H9 (cell line): ENCODE results near the gene KIF22. TPM values are rescaled to one million over a fixed set of nuclear protein-coding genes. Genes with fewer than 3 reads are reported as not detected.
"Not testable (repeated sequence)": the region's sequence is repeated elsewhere in the genome, so short reads cannot be mapped to it uniquely, and the experiment has no call there.

Experiments used
- DNase-seq: peaks from one replicate; pipeline ENCODE4 v3.0.0-alpha.2; 2017
- H2AFZ ChIP-seq: one replicate; pipeline ENCODE4 v1.6.1; 2013; ENCODE audit warnings: mild to moderate bottlenecking, low read length, control low read depth, moderate library complexity
- H2AK5ac ChIP-seq: 2 replicates; pipeline ENCODE4 v1.6.1; 2013; ENCODE audit warnings: low read length, control low read depth, mixed read lengths; ENCODE audit not compliant: insufficient read length
- H2BK120ac ChIP-seq: one replicate; pipeline ENCODE4 v1.6.1; 2013; ENCODE audit warnings: low read depth, mild to moderate bottlenecking, low read length, control low read depth, inconsistent platforms; ENCODE audit not compliant: poor library complexity, severe bottlenecking
- H2BK12ac ChIP-seq: 2 replicates; pipeline ENCODE4 v1.6.1; 2013; ENCODE audit warnings: low read length, control low read depth, mixed read lengths, low read depth; ENCODE audit not compliant: insufficient read length
- H2BK15ac ChIP-seq: 2 replicates; pipeline ENCODE4 v1.6.1; 2013; ENCODE audit warnings: low read depth, low read length, control low read depth
- H2BK20ac ChIP-seq: one replicate; pipeline ENCODE4 v1.6.1; 2013; ENCODE audit warnings: low read depth, mild to moderate bottlenecking, low read length, control low read depth, inconsistent platforms; ENCODE audit not compliant: poor library complexity, severe bottlenecking
- H2BK5ac ChIP-seq: 2 replicates; pipeline ENCODE4 v1.6.1; 2013; ENCODE audit warnings: low read length, control low read depth, mixed read lengths; ENCODE audit not compliant: insufficient read length
- H3K14ac ChIP-seq: 2 replicates; pipeline ENCODE4 v1.6.1; 2013; ENCODE audit warnings: low read length, control low read depth; ENCODE audit not compliant: insufficient read depth
- H3K18ac ChIP-seq: 2 replicates; pipeline ENCODE4 v1.6.1; 2013; ENCODE audit warnings: low read depth, mild to moderate bottlenecking, mixed read lengths, low read length, control low read depth; ENCODE audit not compliant: insufficient read length
- H3K23ac ChIP-seq: 2 replicates; pipeline ENCODE4 v1.6.1; 2013; ENCODE audit warnings: low read length, control low read depth, mixed read lengths, low read depth; ENCODE audit not compliant: insufficient read length
- H3K23me2 ChIP-seq: 2 replicates; pipeline ENCODE4 v1.6.1; 2013; ENCODE audit warnings: low read depth, mild to moderate bottlenecking, mixed read lengths, low read length, control low read depth; ENCODE audit not compliant: insufficient read length, poor library complexity, severe bottlenecking
- H3K27ac ChIP-seq: 2 replicates; pipeline ENCODE4 v1.5.1; 2013; ENCODE audit warnings: low read length, control low read depth, mixed read lengths, low read depth; ENCODE audit not compliant: insufficient read length
- H3K27me3 ChIP-seq: 2 replicates; pipeline ENCODE4 v1.6.1; 2013; ENCODE audit warnings: low read length, control low read depth, inconsistent platforms; ENCODE audit not compliant: insufficient read depth
- H3K4ac ChIP-seq: 2 replicates; pipeline ENCODE4 v1.6.1; 2013; ENCODE audit warnings: low read depth, mild to moderate bottlenecking, control low read depth, inconsistent platforms, low read length, moderate library complexity
- H3K4me1 ChIP-seq: 2 replicates; pipeline ENCODE4 v1.6.1; 2013; ENCODE audit warnings: low read length, control low read depth, inconsistent platforms; ENCODE audit not compliant: insufficient read depth
- H3K4me2 ChIP-seq: 2 replicates; pipeline ENCODE4 v1.6.1; 2013; ENCODE audit warnings: low read length, control low read depth, mixed read lengths; ENCODE audit not compliant: insufficient read length, insufficient read depth
- H3K56ac ChIP-seq: 2 replicates; pipeline ENCODE4 v1.6.1; 2013; ENCODE audit warnings: low read depth, mild to moderate bottlenecking, mixed read lengths, low read length, control low read depth; ENCODE audit not compliant: insufficient read length
- H3K79me1 ChIP-seq: 2 replicates; pipeline ENCODE4 v1.6.1; 2013; ENCODE audit warnings: low read depth, mild to moderate bottlenecking, moderate library complexity, low read length, control low read depth, inconsistent platforms; ENCODE audit not compliant: insufficient read depth, poor library complexity, severe bottlenecking
- H3K79me2 ChIP-seq: 2 replicates; pipeline ENCODE4 v1.6.1; 2013; ENCODE audit warnings: low read length, control low read depth, inconsistent platforms; ENCODE audit not compliant: insufficient read depth
- H3K9ac ChIP-seq: 2 replicates; pipeline ENCODE4 v1.6.1; 2013; ENCODE audit warnings: low read length, control low read depth, mixed read lengths; ENCODE audit not compliant: insufficient read length; ENCODE audit errors: extremely low read depth
- H3K9me3 ChIP-seq: one replicate; pipeline ENCODE4 v1.6.1; 2013; ENCODE audit warnings: low read depth, low read length, inconsistent platforms; ENCODE audit not compliant: control insufficient read depth
- H3T11ph ChIP-seq: one replicate; pipeline ENCODE4 v1.6.1; 2013; ENCODE audit warnings: mild to moderate bottlenecking, low read length, control low read depth, inconsistent platforms
- H4K20me1 ChIP-seq: one replicate; pipeline ENCODE4 v1.6.1; 2013; ENCODE audit not compliant: control insufficient read depth, insufficient read length, insufficient read depth
- H4K5ac ChIP-seq: 2 replicates; pipeline ENCODE4 v1.6.1; 2013; ENCODE audit warnings: low read depth, mild to moderate bottlenecking, mixed read lengths, low read length, control low read depth; ENCODE audit not compliant: insufficient read length
- H4K8ac ChIP-seq: replicated peaks from 2 replicates; pipeline ENCODE4 v1.6.1; 2013; ENCODE audit warnings: low read length, control low read depth, mixed read lengths, low read depth; ENCODE audit not compliant: insufficient read length
- H4K91ac ChIP-seq: 2 replicates; pipeline ENCODE4 v1.6.1; 2013; ENCODE audit warnings: low read depth, mild to moderate bottlenecking, moderate library complexity, mixed read lengths, low read length, control low read depth; ENCODE audit not compliant: insufficient read length
- H3K27ac Mint-ChIP-seq, 3 experiments: 2 replicates in 2 of 3; 3 replicates in 1 of 3; pipeline ENCODE4 v1.8.0; 2020 to 2021; ENCODE audit warnings: mixed read lengths in 3 of 3, mild to moderate bottlenecking in 1 of 3, moderate library complexity in 1 of 3
- H3K27me3 Mint-ChIP-seq: 2 replicates; pipeline ENCODE4 v1.8.0; 2021; ENCODE audit warnings: low read depth, mild to moderate bottlenecking, moderate library complexity, mixed read lengths
- H3K36me3 Mint-ChIP-seq, 3 experiments: 2 replicates in 2 of 3; 3 replicates in 1 of 3; pipeline ENCODE4 v1.8.0; 2020 to 2021; ENCODE audit warnings: low read depth in 3 of 3, mixed read lengths in 3 of 3; ENCODE audit not compliant: insufficient read depth in 1 of 3
- H3K4me1 Mint-ChIP-seq, 2 experiments: 2 replicates each; pipeline ENCODE4 v1.8.0; 2020; ENCODE audit warnings: mixed read lengths in 2 of 2
- H3K4me3 Mint-ChIP-seq, 2 experiments: 2 replicates in 1 of 2; 3 replicates in 1 of 2; pipeline ENCODE4 v1.8.0; 2020 to 2021; ENCODE audit warnings: mild to moderate bottlenecking in 2 of 2, mixed read lengths in 2 of 2, moderate library complexity in 1 of 2
- H3K9me3 Mint-ChIP-seq, 2 experiments: 2 replicates in 1 of 2; 3 replicates in 1 of 2; pipeline ENCODE4 v1.8.0; 2020; ENCODE audit warnings: mild to moderate bottlenecking in 2 of 2, mixed read lengths in 2 of 2, moderate library complexity in 1 of 2
- WGBS: extraction: QIAGEN DNeasy Blood & Tissue Kit; methylation state at CpG from one replicate; pipeline ENCODE4 v1.1.7; 2013; ENCODE audit warnings: missing lambda C conversion rate, low lambda C conversion rate, mixed read lengths; ENCODE audit not compliant: insufficient read length; ENCODE audit errors: extremely low coverage; 5-methylcytosine and 5-hydroxymethylcytosine counted together
- total RNA-seq: library from RNA; stranded (reverse); gene quantifications from 2 replicates; pipeline ENCODE4 v1.2.1, GENCODE V29; 2021
- TF ChIP-seq, protein P1 (sequence below): fragments of 200-600 bp; sonication (generic); conservative IDR thresholded peaks from 3 replicates; pipeline ENCODE4 v1.8.0; 2021; ENCODE audit warnings: antibody characterized with exemption, mild to moderate bottlenecking

The KIF22 gene
- total RNA-seq, 1 experiment from 2014 or later = 151 TPM

DNA sequence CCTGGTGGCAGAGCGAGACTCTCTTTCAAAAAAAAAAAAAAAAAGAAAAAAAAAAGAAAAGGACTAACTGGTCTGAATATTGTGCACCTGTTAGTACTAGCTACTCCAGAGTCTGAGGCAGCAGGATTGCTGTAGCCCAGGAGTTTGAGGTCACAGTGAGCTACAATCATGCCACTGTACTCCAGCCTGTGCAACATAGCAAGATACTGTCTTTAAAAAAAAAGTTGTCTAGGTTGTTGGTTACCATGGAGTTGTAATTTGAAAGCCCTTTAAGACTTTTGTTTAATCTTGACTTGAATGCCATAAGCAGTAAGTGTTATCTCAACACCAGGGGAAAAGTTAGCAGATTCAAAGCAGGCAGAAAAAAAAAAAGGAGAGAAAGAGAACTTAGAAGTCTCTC, 33.9 kb upstream of the KIF22 start:
- Histone ChIP-seq H4K20me1 (no peaks in the 10 kb centered on the region), H2BK5ac (no peak overlapping the region), H3K14ac (no peak overlapping the region), H3K23me2 (no peaks in the 10 kb centered on the region), H2BK15ac (no peak overlapping the region), H3K23ac (no peak overlapping the region), H4K5ac (no peak overlapping the region), H2BK12ac (no peak overlapping the region), H3K79me2 (no peaks in the 10 kb centered on the region), H2AK5ac (no peak overlapping the region), H3K79me1 (no peaks in the 10 kb centered on the region), H3K27ac (no peak overlapping the region), H3K9ac (no peak overlapping the region), H3T11ph (no peak overlapping the region), H3K4me2 (no peak overlapping the region), H4K8ac (no peak overlapping the region), H3K4me1 (no peaks in the 10 kb centered on the region), H2BK20ac (no peak overlapping the region), H3K18ac (no peak overlapping the region), H3K56ac (no peak overlapping the region), H3K4ac (no peak overlapping the region), H3K27me3 (no peaks in the 10 kb centered on the region), H2AFZ (no peak overlapping the region), H3K9me3 (no peaks in the 10 kb centered on the region), H4K91ac (no peak overlapping the region), H2BK120ac (no peak overlapping the region)
- Mint-ChIP-seq H3K4me1 (peaks cover 5 to 14% of the 10 kb centered on the region in 2 experiments; a peak in 2 of 4 replicates), H3K36me3 (no peaks in the 10 kb centered on the region), H3K9me3 (no peaks in the 10 kb centered on the region; a peak in 1 of 5 replicates), H3K27ac (no peak overlapping the region), H3K27me3 (no peaks in the 10 kb centered on the region; the same call in 1 of the 2 replicates), H3K4me3 (no peak overlapping the region)
- WGBS = no CpG with 5 or more reads among the region's 1 CpG
- DNase-seq = no peak
- TF ChIP-seq, protein P1, sequence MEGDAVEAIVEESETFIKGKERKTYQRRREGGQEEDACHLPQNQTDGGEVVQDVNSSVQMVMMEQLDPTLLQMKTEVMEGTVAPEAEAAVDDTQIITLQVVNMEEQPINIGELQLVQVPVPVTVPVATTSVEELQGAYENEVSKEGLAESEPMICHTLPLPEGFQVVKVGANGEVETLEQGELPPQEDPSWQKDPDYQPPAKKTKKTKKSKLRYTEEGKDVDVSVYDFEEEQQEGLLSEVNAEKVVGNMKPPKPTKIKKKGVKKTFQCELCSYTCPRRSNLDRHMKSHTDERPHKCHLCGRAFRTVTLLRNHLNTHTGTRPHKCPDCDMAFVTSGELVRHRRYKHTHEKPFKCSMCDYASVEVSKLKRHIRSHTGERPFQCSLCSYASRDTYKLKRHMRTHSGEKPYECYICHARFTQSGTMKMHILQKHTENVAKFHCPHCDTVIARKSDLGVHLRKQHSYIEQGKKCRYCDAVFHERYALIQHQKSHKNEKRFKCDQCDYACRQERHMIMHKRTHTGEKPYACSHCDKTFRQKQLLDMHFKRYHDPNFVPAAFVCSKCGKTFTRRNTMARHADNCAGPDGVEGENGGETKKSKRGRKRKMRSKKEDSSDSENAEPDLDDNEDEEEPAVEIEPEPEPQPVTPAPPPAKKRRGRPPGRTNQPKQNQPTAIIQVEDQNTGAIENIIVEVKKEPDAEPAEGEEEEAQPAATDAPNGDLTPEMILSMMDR = no peak

DNA sequence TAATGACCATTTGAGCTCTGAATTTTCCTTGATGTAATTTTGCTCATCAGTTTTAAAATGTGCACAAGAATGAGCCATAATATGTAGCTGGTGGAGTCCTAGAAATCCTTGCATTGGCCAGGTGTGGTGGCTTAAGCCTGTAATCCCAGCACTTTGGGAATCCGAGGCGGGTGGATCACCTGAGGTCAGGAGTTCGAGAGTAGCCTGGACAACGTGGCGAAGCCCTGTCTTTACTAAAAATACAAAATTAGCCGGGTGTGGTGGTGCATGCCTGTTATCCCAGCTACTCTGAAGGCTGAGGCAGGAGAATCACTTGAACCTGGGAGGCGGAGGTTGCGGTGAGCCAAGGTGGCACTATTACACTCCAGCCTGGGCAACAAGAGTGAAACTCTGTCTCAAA, 33.5 kb upstream of the KIF22 start:
- not testable (repeated sequence) for H3T11ph ChIP-seq, H3K23ac ChIP-seq, H4K20me1 ChIP-seq, H3K18ac ChIP-seq, H4K8ac ChIP-seq, H2AFZ ChIP-seq, H3K79me2 ChIP-seq, H2BK15ac ChIP-seq, H3K23me2 ChIP-seq, H3K79me1 ChIP-seq, H3K9ac ChIP-seq, H3K4ac ChIP-seq, H3K27ac ChIP-seq, H3K4me1 ChIP-seq, H3K27me3 ChIP-seq, H2BK12ac ChIP-seq, DNase-seq, H3K14ac ChIP-seq, H3K27me3 Mint-ChIP-seq, H3K9me3 ChIP-seq, H3K4me2 ChIP-seq, H3K27ac Mint-ChIP-seq, H2BK5ac ChIP-seq, H2AK5ac ChIP-seq, H3K56ac ChIP-seq, H2BK120ac ChIP-seq, H2BK20ac ChIP-seq, H3K4me3 Mint-ChIP-seq, H3K36me3 Mint-ChIP-seq, H4K5ac ChIP-seq, H4K91ac ChIP-seq, H3K9me3 Mint-ChIP-seq
- no CpG with 5 or more reads among the region's 8 CpGs for WGBS
- H3K4me1 Mint-ChIP-seq = peaks cover 5 to 17% of the 10 kb centered on the region in 2 experiments; a peak in 2 of 4 replicates
